GM12892 (cell line): Measurements from ENCODE around the gene TMEM123.
A peak's percentile ranks its signal among the peaks of the same experiment; 100 is the strongest.
"Not testable (repeated sequence)": the region's sequence is repeated elsewhere in the genome, so short reads cannot be mapped to it uniquely, and the experiment has no call there.

Experiments used
- DNase-seq: peaks from one replicate; pipeline ENCODE4 v3.0.0; 2011; ENCODE audit not compliant: insufficient read length
- FAIRE-seq: peaks from 2 replicates; lab custom pipeline; 2011; peaks lifted over from hg19 to GRCh38; lab: Jason Lieb, UNC
- POLR2A ChIP-seq: IDR thresholded peaks from 2 replicates; pipeline ENCODE4 v1.6.1; 2011; ENCODE audit warnings: low read depth, low read length, control low read depth
- POLR2AphosphoS5 ChIP-seq: IDR thresholded peaks from 2 replicates; pipeline ENCODE4 v1.6.1; 2011; ENCODE audit warnings: low read depth, low read length, control low read depth
- TAF1 ChIP-seq: IDR thresholded peaks from 2 replicates; pipeline ENCODE4 v1.6.1; 2011; ENCODE audit warnings: low read depth, mild to moderate bottlenecking, control low read depth, low read length, borderline replicate concordance

Gene TMEM123

DNA sequence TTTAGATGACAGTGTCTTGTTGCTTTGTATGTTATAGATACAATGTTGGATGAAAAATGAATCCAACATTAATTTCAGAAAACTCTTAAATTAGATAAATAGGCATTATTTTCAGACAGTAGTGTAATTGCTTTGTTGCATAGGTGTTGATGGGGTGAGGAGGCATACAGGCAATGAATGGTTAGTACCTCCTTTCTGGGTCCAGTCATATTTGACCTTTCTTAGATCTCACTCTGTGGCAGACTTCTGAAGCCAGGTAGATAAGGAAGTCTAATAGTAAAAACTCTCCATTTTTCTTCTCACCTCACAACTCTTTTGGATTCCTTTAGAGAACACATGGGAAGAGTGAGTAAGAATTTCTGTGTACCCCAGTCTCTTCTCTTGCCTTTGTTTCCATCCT is 73.7 kb downstream of the TMEM123 start:
- DNase-seq (no peak), FAIRE-seq (no peak)
- TF ChIP-seq TAF1 = no peak
- TF ChIP-seq POLR2AphosphoS5 = no peak
- TF ChIP-seq POLR2A = no peak

DNA sequence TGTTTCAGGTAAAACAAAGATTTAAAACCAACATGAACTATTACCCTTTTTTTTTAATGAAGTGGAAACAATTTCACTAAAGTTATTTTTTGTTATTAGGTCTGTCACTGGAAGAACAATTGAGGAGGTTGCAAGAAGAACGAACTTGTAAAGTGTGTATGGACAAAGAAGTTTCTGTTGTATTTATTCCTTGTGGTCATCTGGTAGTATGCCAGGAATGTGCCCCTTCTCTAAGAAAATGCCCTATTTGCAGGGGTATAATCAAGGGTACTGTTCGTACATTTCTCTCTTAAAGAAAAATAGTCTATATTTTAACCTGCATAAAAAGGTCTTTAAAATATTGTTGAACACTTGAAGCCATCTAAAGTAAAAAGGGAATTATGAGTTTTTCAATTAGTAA is 74.7 kb downstream of the TMEM123 start:
- TF ChIP-seq POLR2A (no peak), TAF1 (no peak), POLR2AphosphoS5 (no peak)
- DNase-seq (no peak), FAIRE-seq (no peak)

DNA sequence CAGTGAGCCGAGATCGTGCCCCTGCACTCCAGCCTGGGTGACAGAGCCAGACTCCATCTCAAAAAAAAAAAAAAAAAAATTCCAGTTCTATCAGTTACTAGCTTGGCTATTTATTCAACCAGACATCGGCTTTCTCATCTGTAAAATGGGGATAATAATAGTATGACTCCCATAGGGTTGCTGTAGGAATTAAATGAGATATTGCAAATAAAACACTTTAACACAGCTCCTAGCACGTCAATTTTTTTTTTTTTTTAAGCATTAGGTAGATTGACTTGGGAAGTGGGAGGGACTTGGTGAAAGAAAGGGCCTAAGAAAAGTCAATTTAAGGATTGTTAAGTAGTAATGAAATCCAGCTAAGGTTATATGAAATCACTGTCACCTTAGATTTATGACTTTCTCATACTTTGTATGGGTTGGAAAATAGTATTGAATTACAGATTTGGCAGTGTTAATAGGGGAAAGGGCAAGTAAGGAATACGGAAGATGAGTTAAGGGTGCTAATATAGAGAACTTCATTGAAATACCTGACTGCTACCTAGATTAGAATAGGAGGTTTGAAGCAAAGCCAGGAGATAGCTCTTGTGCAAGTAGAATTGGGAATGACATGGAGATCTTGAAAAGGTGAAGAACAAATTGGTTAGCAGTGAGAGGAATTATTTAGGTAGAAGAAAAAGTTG is 76.7 kb downstream of the TMEM123 start:
- FAIRE-seq (no peak), DNase-seq (no peak)
- no peak for TF ChIP-seq POLR2A
- no peak for TF ChIP-seq TAF1
- TF ChIP-seq POLR2AphosphoS5 = no peak

DNA sequence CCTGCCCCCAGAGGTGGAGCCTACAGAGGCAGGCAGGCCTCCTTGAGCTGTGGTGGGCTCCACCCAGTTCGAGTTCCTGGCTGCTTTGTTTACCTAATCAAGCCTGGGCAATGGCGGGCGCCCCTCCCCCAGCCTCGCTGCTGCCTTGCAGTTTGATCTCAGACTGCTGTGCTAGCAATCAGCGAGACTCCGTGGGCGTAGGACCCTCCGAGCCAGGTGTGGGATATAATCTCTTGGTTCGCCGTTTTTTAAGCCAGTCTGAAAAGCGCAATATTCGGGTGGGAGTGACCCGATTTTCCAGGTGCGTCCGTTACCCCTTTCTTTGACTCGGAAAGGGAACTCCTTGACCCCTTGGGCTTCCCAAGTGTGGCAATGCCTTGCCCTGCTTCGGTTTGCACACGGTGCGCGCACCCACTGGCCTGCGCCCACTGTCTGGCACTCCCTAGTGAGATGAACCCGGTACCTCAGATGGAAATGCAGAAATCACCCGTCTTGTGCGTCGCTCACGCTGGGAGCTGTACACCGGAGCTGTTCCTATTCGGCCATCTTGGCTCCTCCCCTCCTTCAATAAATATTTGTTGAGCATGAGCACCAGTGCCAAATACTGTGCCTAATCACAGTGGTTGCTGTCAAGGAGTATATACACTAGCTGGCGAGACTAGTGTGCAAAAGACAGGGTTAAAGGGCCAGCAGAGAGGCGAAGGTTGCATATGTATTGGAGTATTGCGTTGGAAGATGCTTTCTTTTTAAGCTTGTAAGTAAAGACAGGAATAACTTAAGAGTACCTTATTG is 77.7 kb downstream of the TMEM123 start:
- not testable (repeated sequence) for FAIRE-seq, DNase-seq

DNA sequence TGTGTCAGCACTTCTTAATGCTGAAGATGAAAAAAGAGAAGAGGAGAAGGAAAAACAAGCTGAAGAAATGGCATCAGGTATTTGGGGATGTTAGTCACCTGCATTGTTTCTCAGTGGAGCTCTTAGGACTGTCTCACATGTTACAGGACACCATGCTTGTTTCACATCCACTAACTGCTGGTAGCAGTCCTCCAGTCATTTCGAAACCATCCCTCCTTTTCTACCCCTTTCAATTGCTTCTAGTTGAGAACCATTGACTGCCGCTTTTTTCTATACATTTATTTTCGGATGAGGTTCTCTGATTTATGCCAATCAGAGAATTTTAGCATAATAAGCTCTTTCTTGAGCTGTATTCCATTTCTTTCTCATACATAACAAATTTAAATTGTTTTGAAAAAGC is 84.1 kb downstream of the TMEM123 start:
- FAIRE-seq = peak; percentile 96
- TF ChIP-seq TAF1 (no peak), POLR2AphosphoS5 (no peak), POLR2A (no peak)
- DNase-seq = peak; percentile 54

DNA sequence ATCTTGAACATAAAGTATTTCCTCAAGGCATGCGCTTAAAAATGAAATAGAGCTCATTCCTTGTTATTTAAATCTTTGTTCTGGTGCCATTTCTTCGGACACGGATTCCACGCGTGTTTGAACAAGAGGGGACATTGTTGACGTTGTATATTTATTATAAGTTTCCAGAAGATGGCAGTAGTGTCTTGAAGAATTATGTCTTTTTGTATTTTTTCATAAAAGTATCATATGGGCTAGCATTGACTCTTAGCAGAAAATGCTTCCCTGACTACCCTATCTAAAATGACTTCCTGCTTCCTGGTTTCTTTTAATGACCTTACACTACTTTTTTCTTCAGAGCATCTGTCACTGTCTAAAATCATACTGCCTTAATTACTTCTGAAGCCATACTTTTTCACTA is 85.2 kb downstream of the TMEM123 start:
- FAIRE-seq = peak; percentile 5
- TF ChIP-seq POLR2AphosphoS5 (no peak), TAF1 (no peak), POLR2A (no peak)
- DNase-seq = no peak

DNA sequence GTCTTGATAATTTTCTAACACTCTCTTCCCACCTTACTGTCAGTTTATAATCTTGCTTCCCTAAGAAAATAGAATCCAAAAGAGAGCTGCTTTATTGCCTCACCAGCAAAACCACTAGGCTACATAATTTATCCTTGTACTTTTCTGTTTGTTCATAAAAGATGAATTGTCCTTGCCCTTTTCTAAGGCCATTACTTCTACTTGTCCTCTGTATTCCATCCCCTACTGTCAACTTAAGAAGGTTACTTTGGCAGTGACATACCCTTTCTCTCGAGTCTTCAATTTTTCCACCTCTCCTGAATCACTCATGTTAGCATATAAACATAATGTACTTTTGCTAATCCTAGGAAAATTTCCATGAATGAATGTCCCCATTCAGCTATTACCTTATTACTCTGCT is 87.6 kb downstream of the TMEM123 start:
- DNase-seq = no peak
- FAIRE-seq = peak; percentile 77
- TF ChIP-seq POLR2A = no peak
- TF ChIP-seq TAF1 = no peak
- no peak for TF ChIP-seq POLR2AphosphoS5

DNA sequence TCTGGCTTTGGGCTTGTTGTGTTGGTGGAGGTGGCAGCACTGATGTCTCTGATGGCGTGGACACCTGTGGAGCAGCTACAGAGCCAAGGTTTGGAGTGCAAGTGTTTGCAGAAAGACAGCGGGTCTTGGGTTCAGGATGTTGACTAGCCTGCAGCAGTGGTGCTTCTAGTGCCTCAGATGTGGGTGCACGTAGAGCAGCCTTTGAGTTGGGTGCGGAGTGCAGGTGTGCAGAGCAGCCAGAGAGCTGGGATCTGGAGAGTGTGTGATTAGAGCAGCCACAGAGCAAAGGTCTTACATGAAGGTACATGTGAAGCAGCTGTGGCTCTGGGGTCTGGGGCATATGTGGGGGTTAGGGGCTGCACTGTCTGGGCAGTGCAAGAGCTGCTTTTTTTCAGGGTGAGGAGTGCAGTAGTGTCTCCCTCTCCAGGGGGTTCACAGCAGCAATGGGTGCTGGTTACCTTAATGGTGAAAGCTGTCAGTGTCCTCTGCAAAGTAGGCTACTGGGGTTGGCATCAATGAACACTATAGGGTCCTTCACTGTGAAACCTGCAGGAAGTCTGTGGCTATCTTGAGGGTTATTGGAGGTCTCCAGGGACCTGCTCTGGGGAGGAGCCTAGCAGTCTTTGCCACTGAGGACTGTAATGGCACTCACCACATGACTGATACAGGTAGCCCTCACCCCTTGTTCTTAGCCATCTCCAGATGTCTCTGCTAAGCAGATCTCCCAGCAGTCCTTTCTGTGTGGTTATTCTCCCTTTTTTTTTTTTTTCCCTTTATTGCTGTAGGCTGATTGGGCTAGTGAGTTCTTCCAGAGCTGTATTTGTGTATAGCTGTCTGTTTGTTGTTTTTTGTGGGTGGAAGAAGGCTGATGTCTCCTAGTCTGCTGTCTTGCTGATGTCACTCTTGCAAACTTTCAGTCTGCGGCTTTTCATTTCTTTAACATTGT is 91.2 kb downstream of the TMEM123 start:
- FAIRE-seq (peak; percentile 89), DNase-seq (no peak)
- TF ChIP-seq POLR2AphosphoS5 (no peak), TAF1 (no peak), POLR2A (no peak)

DNA sequence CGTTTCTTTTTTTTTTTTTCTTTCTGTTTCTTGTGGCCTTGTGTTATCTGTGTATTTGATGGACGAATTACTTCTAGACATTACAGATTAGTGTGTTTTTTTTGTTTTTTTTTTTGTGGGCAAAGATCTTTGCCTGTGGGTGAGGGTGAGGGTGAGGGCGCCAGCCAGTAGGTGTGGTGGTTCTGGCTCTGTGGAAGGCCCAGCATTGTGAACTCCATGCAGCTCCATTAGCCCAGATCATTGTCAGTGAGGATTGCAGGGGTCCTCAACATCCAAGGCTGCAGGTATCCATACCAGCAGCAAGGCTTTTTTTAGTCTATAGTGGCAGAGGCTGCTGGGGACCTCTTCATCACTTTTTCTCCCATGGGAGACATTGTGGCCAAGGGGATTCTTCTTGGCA is 91.9 kb downstream of the TMEM123 start:
- TF ChIP-seq TAF1 (no peak), POLR2A (no peak), POLR2AphosphoS5 (no peak)
- no peak for DNase-seq
- FAIRE-seq = no peak

DNA sequence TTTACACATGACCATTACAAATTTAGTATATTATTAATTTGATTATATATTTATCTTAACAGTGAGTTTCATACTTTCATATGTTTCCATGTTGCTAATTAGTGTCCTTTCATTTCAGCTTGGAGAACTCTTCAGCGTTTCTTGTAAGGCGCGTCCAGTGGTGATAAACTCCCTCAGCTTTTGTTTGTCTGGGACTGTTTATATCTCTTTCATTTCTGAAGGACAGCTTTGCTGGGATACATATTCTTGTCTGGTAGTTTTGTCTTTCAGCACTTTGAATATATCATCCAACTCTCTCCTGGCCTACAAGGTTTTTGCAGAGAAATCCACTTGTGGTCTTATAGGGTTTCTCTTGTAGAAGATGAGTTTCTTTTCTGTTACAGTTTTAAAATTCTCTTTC is 93.2 kb downstream of the TMEM123 start:
- FAIRE-seq (no peak), DNase-seq (no peak)

DNA sequence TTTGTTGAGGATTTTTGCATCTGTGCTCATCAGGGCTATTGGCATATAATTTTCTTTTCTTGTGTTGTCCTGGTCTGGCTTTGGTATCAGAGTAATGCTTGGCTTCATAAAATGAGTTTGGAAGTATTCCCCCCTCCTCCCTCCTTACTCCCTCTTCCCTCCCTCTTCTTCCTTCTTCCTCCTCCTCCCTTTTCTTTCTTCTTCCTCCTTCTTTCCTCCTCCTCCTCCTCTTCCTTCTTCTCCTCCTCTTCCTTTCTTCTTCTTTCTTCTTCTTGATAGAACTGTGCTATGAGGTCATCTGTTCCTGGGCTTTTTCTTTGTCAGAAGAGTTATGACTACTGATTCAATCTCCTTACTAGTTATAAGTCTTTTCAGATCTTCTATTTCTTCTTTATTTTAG is 95.4 kb downstream of the TMEM123 start:
- FAIRE-seq = peak; percentile 33

More for the DNA sequence above, 93.2 kb downstream of the TMEM123 start:
- TF ChIP-seq POLR2AphosphoS5 (no peak), POLR2A (no peak), TAF1 (no peak)

More for the DNA sequence above, 95.4 kb downstream of the TMEM123 start:
- TF ChIP-seq TAF1 = no peak
- TF ChIP-seq POLR2A = no peak
- TF ChIP-seq POLR2AphosphoS5 = no peak
- DNase-seq = no peak
